Common myeloid progenitor, CD34-positive (primary cell): ENCODE data around the gene S1PR5.

Experiments
- CTCF ChIA-PET: fragments of 350-600 bp; sonication (Branson Sonifier 250); formaldehyde crosslinking; loops from one replicate; lab custom pipeline; 2021; ENCODE audit warnings: antibody characterized with exemption; lab: Charles Lee
- POLR2A ChIA-PET: fragments of 350-600 bp; sonication (Branson Sonifier 250); formaldehyde crosslinking; loops from one replicate; lab custom pipeline; 2021; ENCODE audit warnings: antibody characterized with exemption; lab: Charles Lee
- DNase-seq, 3 donors: peaks; one replicate each; pipeline versions ENCODE4 v3.0.0 to v3.0.0-alpha.2; 2013
- H3K27ac ChIP-seq, 2 experiments: 1 replicate in 1 of 2; 2 replicates in 1 of 2; pipeline ENCODE4 v1.7.0; 2013; ENCODE audit warnings: inconsistent platforms in 2 of 2, low read length in 2 of 2, mild to moderate bottlenecking in 2 of 2, low read depth in 1 of 2, moderate library complexity in 1 of 2; ENCODE audit not compliant: severe bottlenecking in 2 of 2, insufficient read depth in 1 of 2, poor library complexity in 1 of 2
- H3K27me3 ChIP-seq, 5 experiments: replicated peaks in 2 of 5; 1 replicate in 3 of 5; 2 replicates in 2 of 5; pipeline versions ENCODE4 v1.6.1 to v1.7.0; 2013; ENCODE audit warnings: low read length in 4 of 5, mild to moderate bottlenecking in 2 of 5, moderate library complexity in 2 of 5, inconsistent platforms in 1 of 5; ENCODE audit not compliant: insufficient read depth in 5 of 5, control insufficient read depth in 4 of 5
- H3K36me3 ChIP-seq, 4 experiments: 1 replicate in 2 of 4; 2 replicates in 2 of 4; pipeline versions ENCODE4 v1.6.1 to v1.7.0; 2013; ENCODE audit warnings: low read length in 3 of 4, control low read depth in 1 of 4, mild to moderate bottlenecking in 1 of 4; ENCODE audit not compliant: control insufficient read depth in 4 of 4, insufficient read depth in 4 of 4
- H3K4me1 ChIP-seq, 4 experiments: 1 replicate in 3 of 4; 2 replicates in 1 of 4; pipeline versions ENCODE4 v1.6.1 to v1.7.1; 2013; ENCODE audit warnings: low read length in 3 of 4, mild to moderate bottlenecking in 3 of 4, control low read depth in 1 of 4, inconsistent platforms in 1 of 4, moderate library complexity in 1 of 4; ENCODE audit not compliant: control insufficient read depth in 4 of 4, insufficient read depth in 4 of 4; ENCODE audit errors: control extremely low read depth in 1 of 4
- H3K4me3 ChIP-seq, 7 experiments: 1 replicate in 4 of 7; 2 replicates in 3 of 7; pipeline versions ENCODE4 v1.5.1 to v1.7.0; 2013; ENCODE audit warnings: mild to moderate bottlenecking in 7 of 7, low read length in 6 of 7, moderate library complexity in 6 of 7, inconsistent platforms in 2 of 7, low read depth in 2 of 7, control low read depth in 1 of 7; ENCODE audit not compliant: insufficient read depth in 4 of 7, control insufficient read depth in 1 of 7; ENCODE audit errors: extremely low read depth in 1 of 7
- H3K9me3 ChIP-seq, 5 experiments: 1 replicate in 4 of 5; 2 replicates in 1 of 5; pipeline versions ENCODE4 v1.6.1 to v1.7.1; 2013; ENCODE audit warnings: low read length in 4 of 5, mild to moderate bottlenecking in 2 of 5, inconsistent platforms in 1 of 5, low read depth in 1 of 5, moderate library complexity in 1 of 5; ENCODE audit not compliant: control insufficient read depth in 4 of 5, insufficient read depth in 2 of 5; ENCODE audit errors: control extremely low read depth in 1 of 5
- WGBS: methylation state at CpG from one replicate; pipeline ENCODE4 v1.1.5; 2013; ENCODE audit not compliant: insufficient coverage; 5-methylcytosine and 5-hydroxymethylcytosine counted together

S1PR5 gene

GRCh38 chr19:10478903-10479384, 38.3 kb downstream of the S1PR5 start:
- Histone ChIP-seq H3K27ac (no peak overlapping the region), H3K36me3 (no peaks in the 10 kb centered on the region), H3K4me3 (peak overlapping the region in 3 of 7 experiments; percentile 30 to 58 (median 43)), H3K9me3 (no peaks in the 10 kb centered on the region), H3K4me1 (peaks cover 2 to 19% (median 12%) of the 10 kb centered on the region in 4 experiments), H3K27me3 (no peaks in the 10 kb centered on the region)
- CTCF ChIA-PET: interaction anchor here (0.7 to 1.8 kb wide), 11 partner anchors 11 to 165 kb away, joined by 3 to 10 read pairs (median 3); no protein-coding TSS in a partner anchor
- peak; percentile 93 to 98 (median 96) for DNase-seq
- POLR2A ChIA-PET: no interaction called here
- 2% methylated on average over 33 of the region's 36 CpGs for WGBS

GRCh38 chr19:10478476-10478875, 38.8 kb downstream of the S1PR5 start:
- H3K36me3 ChIP-seq: no peaks in the 10 kb centered on the region
- H3K4me1 ChIP-seq: peaks cover 2 to 19% (median 12%) of the 10 kb centered on the region in 4 experiments
- H3K9me3 ChIP-seq: no peaks in the 10 kb centered on the region
- H3K27ac ChIP-seq: no peak overlapping the region
- peak overlapping the region in 3 of 7 experiments; percentile 11 to 58 (median 30) for H3K4me3 ChIP-seq
- ChIA-PET CTCF (interaction anchor here (0.7 to 1.8 kb wide), 11 partner anchors 10 to 166 kb away, joined by 3 to 10 read pairs (median 3); no protein-coding TSS in a partner anchor), POLR2A (no interaction called here)
- H3K27me3 ChIP-seq: no peaks in the 10 kb centered on the region
- DNase-seq: peak in 1 of 3 donors; percentile 18
- WGBS: 30% methylated on average over 2 of the region's 5 CpGs

- POLR2A ChIA-PET: no interaction called here
- H3K27ac ChIP-seq: no peak overlapping the region
- peak in 2 of 3 donors; percentile 52 to 69 for DNase-seq
- H3K9me3 ChIP-seq: no peaks in the 10 kb centered on the region
- peaks cover 2 to 17% (median 12%) of the 10 kb centered on the region in 4 experiments for H3K4me1 ChIP-seq
- no peak overlapping the region for H3K4me3 ChIP-seq
- 50% methylated on average over 2 of the region's 6 CpGs for WGBS
- H3K27me3 ChIP-seq: no peaks in the 10 kb centered on the region
- CTCF ChIA-PET: interaction anchor here (0.8 to 1.2 kb wide), 3 partner anchors 10 to 114 kb away, joined by 3 to 4 read pairs (median 3); no protein-coding TSS in a partner anchor
- H3K36me3 ChIP-seq: no peaks in the 10 kb centered on the region
Measured at GRCh38 chr19:10474962-10475451, 42.2 kb downstream of the S1PR5 start.

GRCh38 chr19:10473192-10473591, 44.1 kb downstream of the S1PR5 start:
- H3K36me3 ChIP-seq: no peaks in the 10 kb centered on the region
- H3K27ac ChIP-seq: no peak overlapping the region
- peaks cover 0 to 5% (median 0%) of the 10 kb centered on the region in 5 experiments for H3K27me3 ChIP-seq
- CTCF ChIA-PET: interaction anchor here (0.9 to 2.6 kb wide), 6 partner anchors 11 to 78 kb away, joined by 3 to 11 read pairs (median 4); no protein-coding TSS in a partner anchor
- H3K9me3 ChIP-seq: no peaks in the 10 kb centered on the region
- H3K4me1 ChIP-seq: peaks cover 0 to 6% (median 4%) of the 10 kb centered on the region in 4 experiments
- POLR2A ChIA-PET: no interaction called here
- DNase-seq: no peak
- 100% methylated on average over 2 of the region's 5 CpGs for WGBS
- H3K4me3 ChIP-seq: no peak overlapping the region

- DNase-seq: peak; percentile 70 to 77 (median 76)
- CTCF ChIA-PET: interaction anchor here (0.6 to 2.6 kb wide), 12 partner anchors 12 to 79 kb away, joined by 3 to 11 read pairs (median 3); partner anchors contain the start of gene CDC37
- 56% methylated on average over 3 of the region's 6 CpGs for WGBS
Measured at GRCh38 chr19:10471909-10472308, 45.3 kb downstream of the S1PR5 start.

GRCh38 chr19:10468133-10468532, 49.1 kb downstream of the S1PR5 start:
- Histone ChIP-seq H3K9me3 (no peaks in the 10 kb centered on the region), H3K36me3 (peaks cover 0 to 4% (median 0%) of the 10 kb centered on the region in 4 experiments), H3K27me3 (peaks cover 0 to 5% (median 0%) of the 10 kb centered on the region in 5 experiments), H3K4me3 (no peak overlapping the region), H3K27ac (no peak overlapping the region), H3K4me1 (no peaks in the 10 kb centered on the region)
- DNase-seq: no peak
- ChIA-PET CTCF (interaction anchor here (1.1 kb wide), 1 partner anchor 10 kb away, joined by 3 read pairs; no protein-coding TSS in a partner anchor), POLR2A (no interaction called here)
- WGBS: 95% methylated on average over 5 of the region's 12 CpGs

More at GRCh38 chr19:10471909-10472308, 45.3 kb downstream of the S1PR5 start:
- peaks cover 0 to 4% (median 0%) of the 10 kb centered on the region in 4 experiments for H3K36me3 ChIP-seq
- peaks cover 0 to 6% (median 4%) of the 10 kb centered on the region in 4 experiments for H3K4me1 ChIP-seq
- H3K27ac ChIP-seq: no peak overlapping the region
- no peaks in the 10 kb centered on the region for H3K9me3 ChIP-seq
- H3K4me3 ChIP-seq: no peak overlapping the region
- H3K27me3 ChIP-seq: peaks cover 0 to 5% (median 0%) of the 10 kb centered on the region in 5 experiments
- POLR2A ChIA-PET: interaction anchor here (0.5 kb wide), 1 partner anchor 186 kb away, joined by 4 read pairs; no protein-coding TSS in a partner anchor
